ENCODE measurements around the gene INAFM2.
A peak's percentile ranks its signal among the peaks of the same experiment; 100 is the strongest.

Gene INAFM2

DNA sequence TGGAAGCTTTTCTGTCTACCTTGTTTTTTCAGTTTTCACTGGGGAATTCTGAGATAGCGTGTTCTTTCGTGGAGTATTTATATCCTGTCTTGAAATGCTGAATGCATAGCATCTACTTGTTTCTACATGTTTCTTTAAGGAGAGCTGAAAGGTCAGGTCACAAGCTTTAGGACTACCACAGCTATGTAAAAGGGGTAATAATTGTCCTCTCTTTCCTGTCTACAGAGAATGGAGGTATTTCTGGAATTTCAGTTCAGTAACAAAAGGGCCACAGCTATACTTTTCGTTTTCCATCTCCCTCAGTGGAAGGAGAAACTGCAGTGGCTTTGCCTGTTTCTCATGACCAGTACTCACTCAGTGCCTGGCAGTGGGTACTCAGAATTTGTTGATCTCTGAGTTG, 4.7 kb downstream of the INAFM2 start:
- TF ChIP-seq, protein P1, sequence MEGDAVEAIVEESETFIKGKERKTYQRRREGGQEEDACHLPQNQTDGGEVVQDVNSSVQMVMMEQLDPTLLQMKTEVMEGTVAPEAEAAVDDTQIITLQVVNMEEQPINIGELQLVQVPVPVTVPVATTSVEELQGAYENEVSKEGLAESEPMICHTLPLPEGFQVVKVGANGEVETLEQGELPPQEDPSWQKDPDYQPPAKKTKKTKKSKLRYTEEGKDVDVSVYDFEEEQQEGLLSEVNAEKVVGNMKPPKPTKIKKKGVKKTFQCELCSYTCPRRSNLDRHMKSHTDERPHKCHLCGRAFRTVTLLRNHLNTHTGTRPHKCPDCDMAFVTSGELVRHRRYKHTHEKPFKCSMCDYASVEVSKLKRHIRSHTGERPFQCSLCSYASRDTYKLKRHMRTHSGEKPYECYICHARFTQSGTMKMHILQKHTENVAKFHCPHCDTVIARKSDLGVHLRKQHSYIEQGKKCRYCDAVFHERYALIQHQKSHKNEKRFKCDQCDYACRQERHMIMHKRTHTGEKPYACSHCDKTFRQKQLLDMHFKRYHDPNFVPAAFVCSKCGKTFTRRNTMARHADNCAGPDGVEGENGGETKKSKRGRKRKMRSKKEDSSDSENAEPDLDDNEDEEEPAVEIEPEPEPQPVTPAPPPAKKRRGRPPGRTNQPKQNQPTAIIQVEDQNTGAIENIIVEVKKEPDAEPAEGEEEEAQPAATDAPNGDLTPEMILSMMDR (conservative IDR thresholded peaks at IDR 0.05; ENCODE audit: low read depth, low read length): no peak
- H3K4me2 ChIP-seq: peak overlapping the region; percentile 99
- peaks cover 31% of the 10 kb centered on the region for H3K79me2 ChIP-seq (ENCODE audit: insufficient read depth, low read depth)
- H3K27me3 ChIP-seq (ENCODE audit: insufficient read depth, low read depth): no peaks in the 10 kb centered on the region
- no peak overlapping the region for H3K4me3 ChIP-seq (IDR thresholded peaks at IDR 0.05; ENCODE audit: insufficient read depth, low read depth, low read length)
- H4K20me1 ChIP-seq (ENCODE audit: insufficient read depth): no peaks in the 10 kb centered on the region
- peaks cover 61% of the 10 kb centered on the region for H3K4me1 ChIP-seq (ENCODE audit: low read depth, poor library complexity, severe bottlenecking)
- no peaks in the 10 kb centered on the region for H3K36me3 ChIP-seq (ENCODE audit: insufficient read depth)
- H2AFZ ChIP-seq (ENCODE audit: low read depth): peak overlapping the region; percentile 30; the same call in 1 of the 2 replicates
- H3K9ac ChIP-seq: peak overlapping the region; percentile 65
- H3K27ac ChIP-seq: peak overlapping the region; percentile 97

DNA sequence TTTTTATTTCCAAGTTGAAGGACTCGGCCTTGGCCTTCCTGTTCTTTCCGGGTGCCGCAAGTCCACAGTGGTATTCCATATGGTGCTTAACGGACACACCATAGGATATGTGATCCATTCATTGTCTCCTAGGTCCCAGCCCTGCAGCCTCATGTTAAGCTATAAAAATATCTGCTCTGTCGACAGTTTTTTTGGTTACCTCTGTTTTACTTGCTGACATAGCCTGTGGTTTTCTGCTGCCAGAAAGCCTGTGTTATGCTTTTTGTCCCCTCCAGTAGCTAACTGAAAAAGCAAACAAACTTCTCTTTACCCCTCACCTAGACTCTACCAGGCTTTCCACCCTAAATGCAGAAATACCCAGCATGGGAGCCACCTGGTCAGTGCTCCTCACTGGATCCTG, 5.3 kb downstream of the INAFM2 start:
- Histone ChIP-seq H3K36me3 (ENCODE audit: insufficient read depth) (no peaks in the 10 kb centered on the region), H4K20me1 (ENCODE audit: insufficient read depth) (no peaks in the 10 kb centered on the region), H3K27ac (peak overlapping the region; percentile 97), H3K9ac (peak overlapping the region; percentile 65), H3K79me2 (ENCODE audit: insufficient read depth, low read depth) (peaks cover 31% of the 10 kb centered on the region), H3K27me3 (ENCODE audit: insufficient read depth, low read depth) (no peaks in the 10 kb centered on the region), H2AFZ (ENCODE audit: low read depth) (peak overlapping the region; percentile 30; the same call in 1 of the 2 replicates), H3K4me2 (peak overlapping the region; percentile 99), H3K4me3 (IDR thresholded peaks at IDR 0.05; ENCODE audit: insufficient read depth, low read depth, low read length) (no peak overlapping the region), H3K4me1 (ENCODE audit: low read depth, poor library complexity, severe bottlenecking) (peaks cover 61% of the 10 kb centered on the region)
- TF ChIP-seq, protein P1 (conservative IDR thresholded peaks at IDR 0.05; ENCODE audit: low read depth, low read length): no peak

DNA sequence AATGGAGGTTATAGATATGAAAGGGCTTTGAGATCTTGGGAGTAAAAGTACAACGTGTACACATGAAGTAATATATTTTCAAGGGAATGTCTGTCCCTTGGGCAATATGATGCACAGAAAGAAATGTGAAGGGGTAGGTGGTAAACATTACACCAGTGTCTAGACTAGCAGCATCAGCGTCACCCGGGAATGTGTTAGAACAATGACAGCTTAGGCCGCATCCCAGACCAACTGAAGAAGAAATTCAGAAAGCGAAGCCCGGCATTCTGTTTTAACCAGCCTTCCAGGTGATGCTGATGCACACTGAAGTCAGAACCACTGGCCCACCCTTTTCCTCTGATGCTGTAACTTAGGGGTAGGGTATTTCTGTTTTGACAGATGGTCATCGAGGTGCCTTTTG, 6.3 kb downstream of the INAFM2 start:
- H3K9ac ChIP-seq: no peak overlapping the region
- H3K4me2 ChIP-seq: peak overlapping the region; percentile 99
- H3K27ac ChIP-seq: peak overlapping the region; percentile 97
- peaks cover 24% of the 10 kb centered on the region for H3K79me2 ChIP-seq (ENCODE audit: insufficient read depth, low read depth)
- H3K4me3 ChIP-seq (IDR thresholded peaks at IDR 0.05; ENCODE audit: insufficient read depth, low read depth, low read length): no peak overlapping the region
- no peaks in the 10 kb centered on the region for H3K27me3 ChIP-seq (ENCODE audit: insufficient read depth, low read depth)
- peaks cover 61% of the 10 kb centered on the region for H3K4me1 ChIP-seq (ENCODE audit: low read depth, poor library complexity, severe bottlenecking)
- no peaks in the 10 kb centered on the region for H3K36me3 ChIP-seq (ENCODE audit: insufficient read depth)
- TF ChIP-seq, protein P1 (conservative IDR thresholded peaks at IDR 0.05; ENCODE audit: low read depth, low read length): no peak
- H4K20me1 ChIP-seq (ENCODE audit: insufficient read depth): no peaks in the 10 kb centered on the region
- no peak overlapping the region for H2AFZ ChIP-seq (ENCODE audit: low read depth)

DNA sequence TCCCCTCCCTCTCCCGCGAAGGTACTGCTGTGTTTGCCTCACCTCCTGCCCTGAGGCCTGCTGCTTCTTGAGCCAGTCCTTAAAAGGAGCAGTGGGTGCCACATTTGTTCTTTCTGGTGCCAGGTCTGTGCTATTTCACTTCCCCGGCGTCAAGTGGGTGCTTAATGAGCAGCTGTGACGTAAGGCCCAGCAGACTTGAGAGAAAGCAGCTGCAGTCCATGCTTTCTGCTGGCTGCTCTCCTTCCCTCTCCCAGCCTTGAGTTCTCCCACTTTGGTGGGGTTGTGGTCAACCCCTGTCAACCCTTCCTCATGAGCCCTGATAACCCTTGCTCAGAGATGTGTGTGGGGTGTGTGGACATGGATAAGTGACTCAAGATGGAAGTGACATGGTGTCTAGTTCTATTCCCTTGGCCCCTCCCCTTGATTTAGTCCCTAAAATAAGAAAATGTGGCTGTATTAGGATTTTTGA, 6.9 kb downstream of the INAFM2 start:
- Histone ChIP-seq H3K9ac (no peak overlapping the region), H3K4me1 (ENCODE audit: low read depth, poor library complexity, severe bottlenecking) (peaks cover 56% of the 10 kb centered on the region), H3K4me2 (peak overlapping the region; percentile 99; the same call in 1 of the 2 replicates), H4K20me1 (ENCODE audit: insufficient read depth) (no peaks in the 10 kb centered on the region), H2AFZ (ENCODE audit: low read depth) (no peak overlapping the region), H3K79me2 (ENCODE audit: insufficient read depth, low read depth) (peaks cover 18% of the 10 kb centered on the region), H3K4me3 (IDR thresholded peaks at IDR 0.05; ENCODE audit: insufficient read depth, low read depth, low read length) (no peak overlapping the region), H3K36me3 (ENCODE audit: insufficient read depth) (no peaks in the 10 kb centered on the region), H3K27me3 (ENCODE audit: insufficient read depth, low read depth) (no peaks in the 10 kb centered on the region), H3K27ac (peak overlapping the region; percentile 97; the same call in 1 of the 2 replicates)
- TF ChIP-seq, protein P1 (conservative IDR thresholded peaks at IDR 0.05; ENCODE audit: low read depth, low read length): no peak
